Sigmoid colon (tissue), 4 donors: ENCODE results near the gene HIVEP3.

Source experiments
- POLR2AphosphoS5 ChIP-seq, 4 donors: sonication (generic); formaldehyde crosslinking; IDR thresholded peaks; one replicate each; pipeline ENCODE4 v1.6.1; 2017; ENCODE audit warnings: antibody characterized with exemption in 4 of 4
- TF ChIP-seq, protein P1 (sequence below), 4 experiments: fragments of 450-650 bp in 3 of 4; fragments of 200-600 bp in 1 of 4; IDR thresholded peaks; one replicate each; pipeline ENCODE4 v1.5.1; 2016 to 2019; ENCODE audit warnings: antibody characterized with exemption in 4 of 4, mild to moderate bottlenecking in 3 of 4, moderate library complexity in 2 of 4

DNA sequence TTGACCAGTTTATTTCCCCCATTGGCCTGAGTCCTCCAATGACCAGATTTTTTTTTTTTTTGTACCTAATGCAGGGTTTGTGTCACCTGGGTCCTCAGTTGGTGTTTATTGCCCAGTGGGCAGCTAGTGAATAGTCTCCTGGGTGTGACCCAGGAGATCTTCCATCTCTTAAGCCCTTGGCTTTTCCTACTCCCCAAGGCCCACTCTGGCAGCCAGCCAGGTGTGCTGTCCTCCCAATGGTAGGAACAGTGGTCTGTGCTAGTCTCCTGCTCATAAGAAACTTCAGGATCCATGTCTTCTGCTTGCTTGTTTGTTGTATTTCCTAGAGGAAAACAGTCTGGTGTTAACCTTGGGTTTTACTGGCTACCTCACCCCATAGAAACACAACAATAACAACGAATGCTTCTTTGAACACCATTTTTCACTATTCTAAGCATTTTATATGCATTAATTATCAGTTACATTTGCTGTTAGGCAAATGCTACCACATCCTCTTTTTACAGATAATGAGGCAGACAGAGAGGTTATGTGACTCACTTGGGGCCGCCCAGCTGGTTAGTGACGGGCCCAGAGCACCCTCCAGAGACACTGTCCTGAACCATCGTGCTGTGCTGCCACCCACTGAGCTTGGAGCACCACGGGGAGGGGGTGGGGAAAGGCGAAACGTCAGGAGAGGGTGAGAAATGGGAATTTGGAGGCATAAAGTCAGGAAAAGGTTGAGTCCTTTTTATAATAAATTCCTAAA is 107.5 kb downstream of the HIVEP3 start:
- no peak for TF ChIP-seq POLR2AphosphoS5 (IDR thresholded peaks at IDR 0.05)
- TF ChIP-seq, protein P1, sequence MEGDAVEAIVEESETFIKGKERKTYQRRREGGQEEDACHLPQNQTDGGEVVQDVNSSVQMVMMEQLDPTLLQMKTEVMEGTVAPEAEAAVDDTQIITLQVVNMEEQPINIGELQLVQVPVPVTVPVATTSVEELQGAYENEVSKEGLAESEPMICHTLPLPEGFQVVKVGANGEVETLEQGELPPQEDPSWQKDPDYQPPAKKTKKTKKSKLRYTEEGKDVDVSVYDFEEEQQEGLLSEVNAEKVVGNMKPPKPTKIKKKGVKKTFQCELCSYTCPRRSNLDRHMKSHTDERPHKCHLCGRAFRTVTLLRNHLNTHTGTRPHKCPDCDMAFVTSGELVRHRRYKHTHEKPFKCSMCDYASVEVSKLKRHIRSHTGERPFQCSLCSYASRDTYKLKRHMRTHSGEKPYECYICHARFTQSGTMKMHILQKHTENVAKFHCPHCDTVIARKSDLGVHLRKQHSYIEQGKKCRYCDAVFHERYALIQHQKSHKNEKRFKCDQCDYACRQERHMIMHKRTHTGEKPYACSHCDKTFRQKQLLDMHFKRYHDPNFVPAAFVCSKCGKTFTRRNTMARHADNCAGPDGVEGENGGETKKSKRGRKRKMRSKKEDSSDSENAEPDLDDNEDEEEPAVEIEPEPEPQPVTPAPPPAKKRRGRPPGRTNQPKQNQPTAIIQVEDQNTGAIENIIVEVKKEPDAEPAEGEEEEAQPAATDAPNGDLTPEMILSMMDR (IDR thresholded peaks at IDR 0.05), result no peak
